K562 (cell line): ENCODE results near the gene PYY. TPM values are rescaled to one million over a fixed set of nuclear protein-coding genes. Genes with fewer than 3 reads are reported as not detected.

Experiments
- ADNP ChIP-seq: fragments of 200-800 bp; sonication (Bioruptor generic); IDR thresholded peaks from 2 replicates; pipeline ENCODE4 v1.6.1; 2016; ENCODE audit warnings: missing genetic modification characterization, missing compliant biosample characterization
- DMBX1 ChIP-seq: fragments of 250-450 bp; sonication (Bioruptor Pico); IDR thresholded peaks from 2 replicates; pipeline ENCODE4 v1.8.0; 2022; ENCODE audit warnings: inconsistent platforms, mild to moderate bottlenecking, moderate library complexity, borderline replicate concordance
- GTF2A2 ChIP-seq: IDR thresholded peaks from 2 replicates; pipeline ENCODE4 v1.6.1; 2016; ENCODE audit warnings: mild to moderate bottlenecking, missing genetic modification characterization, missing compliant biosample characterization
- HOMEZ ChIP-seq: fragments of 250-450 bp; sonication (Bioruptor Pico); IDR thresholded peaks from 2 replicates; pipeline ENCODE4 v1.4.0; 2020; ENCODE audit warnings: mild to moderate bottlenecking, moderate library complexity
- ID3 ChIP-seq, 2 experiments: fragments of 250-450 bp in 1 of 2; fragments of 450-650 bp in 1 of 2; sonication (Bioruptor Pico) in 1 of 2; IDR thresholded peaks; 2 replicates each; pipeline versions ENCODE4 v1.6.1 to v1.8.0; 2016 to 2021; ENCODE audit warnings: mild to moderate bottlenecking in 2 of 2, moderate library complexity in 2 of 2, missing compliant biosample characterization in 1 of 2, missing genetic modification characterization in 1 of 2
- MECOM ChIP-seq: fragments of 250-450 bp; sonication (Bioruptor Pico); IDR thresholded peaks from 2 replicates; pipeline ENCODE4 v1.8.0; 2022; ENCODE audit warnings: inconsistent platforms
- POLR2B ChIP-seq: fragments of 450-650 bp; IDR thresholded peaks from 2 replicates; pipeline ENCODE4 v1.6.1; 2018; ENCODE audit warnings: low read depth; ENCODE audit not compliant: partially characterized antibody
- PYGO2 ChIP-seq: fragments of 450-650 bp; IDR thresholded peaks from 2 replicates; pipeline ENCODE4 v1.6.1; 2016; ENCODE audit warnings: mild to moderate bottlenecking, missing genetic modification characterization, moderate library complexity, missing compliant biosample characterization
- ZNF175 ChIP-seq: fragments of 200-800 bp; sonication (Bioruptor generic); IDR thresholded peaks from 2 replicates; pipeline ENCODE4 v1.6.1; 2016; ENCODE audit warnings: low read depth, mild to moderate bottlenecking, missing genetic modification characterization, missing compliant biosample characterization
- ZNF197 ChIP-seq: fragments of 200-800 bp; sonication (Bioruptor generic); IDR thresholded peaks from 2 replicates; pipeline ENCODE4 v1.6.1; 2016; ENCODE audit warnings: low read depth, missing genetic modification characterization, missing compliant biosample characterization
- ZNF41 ChIP-seq: fragments of 250-450 bp; sonication (Bioruptor Pico); conservative IDR thresholded peaks from 2 replicates; pipeline ENCODE4 v1.4.0; 2020; ENCODE audit warnings: mild to moderate bottlenecking
- ZNF589 ChIP-seq: fragments of 200-800 bp; sonication (Bioruptor generic); IDR thresholded peaks from 2 replicates; pipeline ENCODE4 v1.6.1; 2016; ENCODE audit warnings: low read depth, missing genetic modification characterization, missing compliant biosample characterization
- ZNF668 ChIP-seq: fragments of 250-450 bp; sonication (Bioruptor Pico); IDR thresholded peaks from 2 replicates; pipeline ENCODE4 v1.8.0; 2022; ENCODE audit warnings: mild to moderate bottlenecking, inconsistent platforms
- ZNF699 ChIP-seq: fragments of 250-450 bp; sonication (Bioruptor Pico); IDR thresholded peaks from 2 replicates; pipeline ENCODE4 v1.8.0; 2021; ENCODE audit warnings: mild to moderate bottlenecking, moderate library complexity; ENCODE audit not compliant: insufficient replicate concordance
- ZNF76 ChIP-seq: fragments of 250-450 bp; sonication (Bioruptor Pico); IDR thresholded peaks from 2 replicates; pipeline ENCODE4 v1.4.0; 2020; ENCODE audit warnings: mild to moderate bottlenecking, moderate library complexity, borderline replicate concordance
- ZNF79 ChIP-seq: fragments of 250-450 bp; sonication (Bioruptor Pico); IDR thresholded peaks from 2 replicates; pipeline ENCODE4 v1.4.0; 2020; ENCODE audit warnings: low read depth, mild to moderate bottlenecking, moderate library complexity
- polyA plus RNA-seq, 8 experiments: library from polyadenylated mRNA; depleted of rRNA in 4 of 8; stranded (reverse) in 5 of 8; unstranded in 3 of 8; fragments of >200 nt; fragmentation: Nextera tagmentation in 2 of 8; fragmentation: Illumina TruSeq in 1 of 8; extraction: Ambion mirVana in 2 of 8; extraction: Trizol in 1 of 8; gene quantifications; 2 replicates each; pipeline versions ENCODE4 v1.2.1 to v1.2.3, GENCODE V29; 2011 to 2014; ENCODE audit warnings: inconsistent platforms in 1 of 8, missing spikeins in 1 of 8
- total RNA-seq, 7 experiments: library from RNA; depleted of rRNA in 6 of 7; stranded (reverse); fragments of >200 nt in 6 of 7; fragmentation: Illumina TruSeq in 2 of 7; extraction: Trizol in 2 of 7; gene quantifications; 2 replicates each; pipeline versions ENCODE4 v1.2.1 to v1.2.3, GENCODE V29; 2011 to 2021; ENCODE audit warnings: low replicate concordance in 1 of 7
- TF ChIP-seq, protein P1 (sequence below): fragments of 250-450 bp; sonication (Bioruptor Pico); IDR thresholded peaks from 2 replicates; pipeline ENCODE4 v1.4.0; 2020; ENCODE audit warnings: mild to moderate bottlenecking
- TF ChIP-seq, protein P2 (sequence below): fragments of 450-650 bp; conservative IDR thresholded peaks from 2 replicates; pipeline ENCODE4 v1.6.1; 2016; ENCODE audit warnings: missing genetic modification characterization, low read depth, mild to moderate bottlenecking, control low read depth, missing compliant biosample characterization
- TF ChIP-seq, protein P3 (sequence below): fragments of 250-450 bp; sonication (Bioruptor Pico); IDR thresholded peaks from 2 replicates; pipeline ENCODE4 v1.8.0; 2022; ENCODE audit warnings: moderate library complexity, mild to moderate bottlenecking, inconsistent platforms

PYY gene
- total and polyA plus RNA-seq, 9 of the 15 experiments (the other 6 are each of a cell fraction or from before 2014, with no cell fraction given) = not detected

DNA sequence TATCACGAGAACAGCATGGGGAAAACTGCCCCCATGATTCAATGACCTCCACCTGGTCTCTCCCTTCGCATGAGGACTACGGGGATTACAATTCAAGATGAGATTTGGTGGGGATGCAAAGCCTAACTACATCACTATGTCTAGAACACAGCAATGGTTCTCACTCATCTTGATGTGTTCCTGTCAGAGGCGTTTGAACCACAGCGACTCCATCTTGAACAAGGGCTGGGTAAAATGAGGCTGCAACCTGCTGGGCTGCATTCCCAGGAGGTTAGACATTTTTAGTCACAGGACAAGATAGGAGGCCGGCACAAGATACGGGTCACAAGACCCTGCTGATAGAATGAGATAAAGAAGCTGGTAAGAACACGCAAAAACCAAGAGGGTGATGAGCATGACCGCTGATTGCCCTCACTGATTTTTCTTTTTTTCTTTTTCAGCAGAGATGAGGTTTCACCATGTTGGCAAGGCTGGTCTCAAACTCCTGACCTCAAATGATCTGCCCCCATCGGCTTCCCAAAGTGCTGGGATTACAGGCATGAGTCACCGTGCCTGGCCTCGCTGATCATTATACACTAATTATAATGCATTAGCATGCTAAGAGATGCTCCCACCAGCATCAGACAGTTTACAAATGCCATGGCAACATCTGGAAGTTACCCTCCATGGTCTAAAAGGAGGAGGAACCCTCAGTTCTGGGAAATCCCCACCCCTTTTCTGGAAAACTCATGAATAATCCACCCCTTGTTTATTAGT, 8.5 kb downstream of the PYY start (continued):
- TF ChIP-seq ID3 (CRISPR knock-in tag; IDR thresholded peaks at IDR 0.05) (no peak), ID3 (tag; IDR thresholded peaks at IDR 0.05) (peak; percentile 77; the same call in 1 of the 2 replicates), ZNF699 (CRISPR knock-in tag) (peak; percentile 44), ZNF668 (CRISPR knock-in tag) (peak; percentile 76; the same call in 1 of the 2 replicates), GTF2A2 (peak; percentile 69; the same call in 1 of the 2 replicates), HOMEZ (peak; percentile 81; the same call in 1 of the 2 replicates), DMBX1 (CRISPR knock-in tag) (peak; percentile 52; the same call in 1 of the 2 replicates), PYGO2 (tag) (peak; percentile 83), ZNF79 (CRISPR knock-in tag) (0 out of 2 replicates have a peak, but pooled peaks have one; percentile 19), ZNF197 (CRISPR knock-in tag) (0 out of 2 replicates have a peak, but pooled peaks have one; percentile 57), ZNF589 (CRISPR knock-in tag) (peak; percentile 65; the same call in 1 of the 2 replicates), ZNF175 (peak; percentile 92), POLR2B (no peak), ADNP (tag) (0 out of 2 replicates have a peak, but pooled peaks have one; percentile 35), ZNF41 (CRISPR knock-in tag) (peak; percentile 84), ZNF76 (peak; percentile 66; the same call in 1 of the 2 replicates), MECOM (0 out of 2 replicates have a peak, but pooled peaks have one; percentile 11)
- TF ChIP-seq, protein P1, sequence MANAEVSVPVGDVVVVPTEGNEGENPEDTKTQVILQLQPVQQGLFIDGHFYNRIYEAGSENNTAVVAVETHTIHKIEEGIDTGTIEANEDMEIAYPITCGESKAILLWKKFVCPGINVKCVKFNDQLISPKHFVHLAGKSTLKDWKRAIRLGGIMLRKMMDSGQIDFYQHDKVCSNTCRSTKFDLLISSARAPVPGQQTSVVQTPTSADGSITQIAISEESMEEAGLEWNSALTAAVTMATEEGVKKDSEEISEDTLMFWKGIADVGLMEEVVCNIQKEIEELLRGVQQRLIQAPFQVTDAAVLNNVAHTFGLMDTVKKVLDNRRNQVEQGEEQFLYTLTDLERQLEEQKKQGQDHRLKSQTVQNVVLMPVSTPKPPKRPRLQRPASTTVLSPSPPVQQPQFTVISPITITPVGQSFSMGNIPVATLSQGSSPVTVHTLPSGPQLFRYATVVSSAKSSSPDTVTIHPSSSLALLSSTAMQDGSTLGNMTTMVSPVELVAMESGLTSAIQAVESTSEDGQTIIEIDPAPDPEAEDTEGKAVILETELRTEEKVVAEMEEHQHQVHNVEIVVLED (CRISPR knock-in tag) = peak; percentile 45; the same call in 1 of the 2 replicates
- TF ChIP-seq, protein P2, sequence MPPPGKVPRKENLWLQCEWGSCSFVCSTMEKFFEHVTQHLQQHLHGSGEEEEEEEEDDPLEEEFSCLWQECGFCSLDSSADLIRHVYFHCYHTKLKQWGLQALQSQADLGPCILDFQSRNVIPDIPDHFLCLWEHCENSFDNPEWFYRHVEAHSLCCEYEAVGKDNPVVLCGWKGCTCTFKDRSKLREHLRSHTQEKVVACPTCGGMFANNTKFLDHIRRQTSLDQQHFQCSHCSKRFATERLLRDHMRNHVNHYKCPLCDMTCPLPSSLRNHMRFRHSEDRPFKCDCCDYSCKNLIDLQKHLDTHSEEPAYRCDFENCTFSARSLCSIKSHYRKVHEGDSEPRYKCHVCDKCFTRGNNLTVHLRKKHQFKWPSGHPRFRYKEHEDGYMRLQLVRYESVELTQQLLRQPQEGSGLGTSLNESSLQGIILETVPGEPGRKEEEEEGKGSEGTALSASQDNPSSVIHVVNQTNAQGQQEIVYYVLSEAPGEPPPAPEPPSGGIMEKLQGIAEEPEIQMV (tag) = peak; percentile 51; the same call in 1 of the 2 replicates
- TF ChIP-seq, protein P3, sequence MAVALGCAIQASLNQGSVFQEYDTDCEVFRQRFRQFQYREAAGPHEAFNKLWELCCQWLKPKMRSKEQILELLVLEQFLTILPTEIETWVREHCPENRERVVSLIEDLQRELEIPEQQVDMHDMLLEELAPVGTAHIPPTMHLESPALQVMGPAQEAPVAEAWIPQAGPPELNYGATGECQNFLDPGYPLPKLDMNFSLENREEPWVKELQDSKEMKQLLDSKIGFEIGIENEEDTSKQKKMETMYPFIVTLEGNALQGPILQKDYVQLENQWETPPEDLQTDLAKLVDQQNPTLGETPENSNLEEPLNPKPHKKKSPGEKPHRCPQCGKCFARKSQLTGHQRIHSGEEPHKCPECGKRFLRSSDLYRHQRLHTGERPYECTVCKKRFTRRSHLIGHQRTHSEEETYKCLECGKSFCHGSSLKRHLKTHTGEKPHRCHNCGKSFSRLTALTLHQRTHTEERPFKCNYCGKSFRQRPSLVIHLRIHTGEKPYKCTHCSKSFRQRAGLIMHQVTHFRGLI (CRISPR knock-in tag) = peak; percentile 59; the same call in 1 of the 2 replicates
